SHP77 treated with DMSO at 0.1 percent for 48 hours (cell line): ENCODE results near the gene CHRNA4.

ENCODE experiments used
- DNase-seq: peaks from one replicate; lab custom pipeline; 2025; lab: John Stamatoyannopoulos, UW

The CHRNA4 gene

DNA sequence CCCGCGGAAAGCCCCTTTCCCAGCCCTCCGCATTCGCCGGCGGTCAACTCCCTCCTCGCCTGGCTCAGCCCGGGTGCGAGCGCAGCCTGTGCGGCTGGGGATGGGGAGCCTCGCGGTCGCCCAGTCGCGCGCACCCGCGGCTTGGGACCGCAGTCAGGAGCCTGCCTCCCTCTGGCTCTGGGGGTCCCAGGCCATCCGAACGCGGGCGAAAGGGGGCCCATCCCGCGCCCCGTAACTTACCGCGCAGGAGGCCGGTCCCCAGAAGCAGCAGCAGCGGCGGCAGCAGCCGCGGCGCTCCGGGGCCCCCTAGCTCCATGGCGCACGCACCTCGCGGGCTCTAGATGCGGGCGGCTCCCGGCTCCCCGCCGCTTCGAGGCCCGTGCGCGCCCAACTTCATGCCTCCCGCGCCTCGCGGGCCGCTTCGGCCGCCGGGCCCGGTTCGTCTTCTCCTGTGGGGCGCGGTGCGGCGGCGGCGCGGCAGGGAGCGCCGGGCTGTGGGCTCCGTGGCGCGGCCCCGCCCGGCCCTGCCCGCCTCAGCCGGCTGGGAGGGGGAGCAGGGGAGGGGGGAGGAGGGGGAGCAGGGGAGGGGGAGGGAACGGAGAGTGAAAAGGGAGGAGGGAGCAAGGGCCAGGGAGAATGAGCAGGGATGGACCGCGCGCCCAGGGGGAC, at the start of gene CHRNA4:
CHRNA4 (minus strand) TSS at position 500 of the 669 bp plus-strand sequence; CDS start at position 316, 184 bp downstream.
- no peak for DNase-seq

DNA sequence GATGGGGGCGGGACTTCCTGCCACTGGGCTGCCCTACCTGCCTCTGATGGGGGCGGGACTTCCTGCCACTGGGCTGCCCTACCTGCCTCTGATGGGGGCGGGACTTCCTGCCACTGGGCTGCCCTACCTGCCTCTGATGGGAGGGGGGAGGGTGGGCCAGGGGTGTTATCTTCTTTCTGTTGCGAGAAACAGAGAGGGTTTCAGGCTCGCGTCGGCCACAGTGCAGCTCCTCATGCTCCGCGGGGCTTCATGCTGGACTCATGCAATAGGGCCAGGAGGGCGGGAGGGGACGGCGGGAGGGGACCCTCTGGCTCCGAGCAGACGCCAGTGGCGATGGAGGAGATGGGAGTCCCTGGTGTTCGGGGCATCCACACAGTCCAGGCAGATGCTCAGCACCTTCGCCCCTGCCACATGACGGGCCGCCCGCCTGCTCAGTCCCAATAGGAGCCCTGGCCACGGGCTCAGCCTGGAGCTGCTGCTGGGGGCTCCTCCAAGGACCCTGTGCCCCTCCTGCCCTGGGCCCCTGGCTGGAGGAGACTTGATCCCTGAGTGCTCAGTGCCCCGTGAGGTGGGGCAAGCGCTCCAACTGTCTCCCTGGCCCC, 48.8 kb upstream of the CHRNA4 start:
- no peak for DNase-seq

GRCh38 chr20:63409066-63409833, 48.1 kb upstream of the CHRNA4 start:
- DNase-seq = no peak

DNA sequence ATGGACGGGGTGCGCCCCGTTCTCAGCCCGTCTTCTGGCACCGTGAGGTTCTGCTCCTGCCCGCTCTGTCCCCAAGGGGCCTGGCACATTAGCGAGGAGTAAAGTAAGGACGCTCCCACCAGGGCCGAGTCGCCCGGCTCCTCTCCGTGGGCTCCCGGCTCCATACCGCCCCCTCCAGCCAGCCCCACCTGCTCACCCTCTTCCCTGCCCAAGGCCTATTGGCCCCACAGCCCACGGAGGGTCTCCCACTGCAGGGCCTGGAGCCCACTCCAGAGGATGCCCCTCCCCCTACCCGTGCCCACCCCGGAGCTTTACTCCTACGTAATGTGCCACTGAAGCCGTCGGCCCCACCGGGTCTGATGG, 47.5 kb upstream of the CHRNA4 start:
- DNase-seq = no peak

GRCh38 chr20:63407928-63408683, 47.0 kb upstream of the CHRNA4 start:
- DNase-seq = no peak

DNA sequence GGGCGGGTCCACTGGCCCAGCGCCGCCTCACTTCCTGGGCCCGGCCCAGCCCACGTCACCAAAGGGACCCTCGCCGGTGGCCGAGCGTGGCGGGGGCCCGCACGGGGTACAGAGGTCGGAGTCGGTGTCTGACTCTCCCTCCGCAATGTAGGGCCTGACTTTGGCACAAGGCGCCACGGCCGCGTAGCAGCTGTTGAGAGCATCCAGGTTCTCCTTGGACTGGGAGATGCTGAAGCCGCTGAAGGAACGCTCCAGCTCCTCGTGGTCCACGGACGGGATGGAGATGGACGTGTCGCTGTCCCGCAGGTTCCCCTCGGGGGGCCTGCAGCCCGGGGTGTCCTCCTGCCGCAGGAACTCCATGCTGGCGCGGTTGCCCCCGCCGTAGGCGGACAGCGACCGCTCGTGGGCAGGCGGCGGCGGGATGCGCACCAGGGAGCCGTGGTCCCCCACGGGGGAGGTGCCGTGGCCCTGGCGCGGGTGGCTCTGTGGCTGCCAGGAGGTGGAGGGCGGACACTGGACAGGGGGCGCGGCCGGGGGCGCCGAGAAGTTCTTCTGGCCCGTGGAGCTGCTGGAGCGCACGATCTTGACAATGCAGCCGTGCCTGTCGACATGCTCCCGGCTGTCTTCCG, 45.6 kb upstream of the CHRNA4 start:
- no peak for DNase-seq

GRCh38 chr20:63406011-63406410, 44.9 kb upstream of the CHRNA4 start:
- DNase-seq = no peak

GRCh38 chr20:63405102-63405730, 44.1 kb upstream of the CHRNA4 start:
- DNase-seq = no peak

- DNase-seq = no peak
These were observed 43.3 kb upstream of the CHRNA4 start for GRCh38 chr20:63404129-63405085.

DNA sequence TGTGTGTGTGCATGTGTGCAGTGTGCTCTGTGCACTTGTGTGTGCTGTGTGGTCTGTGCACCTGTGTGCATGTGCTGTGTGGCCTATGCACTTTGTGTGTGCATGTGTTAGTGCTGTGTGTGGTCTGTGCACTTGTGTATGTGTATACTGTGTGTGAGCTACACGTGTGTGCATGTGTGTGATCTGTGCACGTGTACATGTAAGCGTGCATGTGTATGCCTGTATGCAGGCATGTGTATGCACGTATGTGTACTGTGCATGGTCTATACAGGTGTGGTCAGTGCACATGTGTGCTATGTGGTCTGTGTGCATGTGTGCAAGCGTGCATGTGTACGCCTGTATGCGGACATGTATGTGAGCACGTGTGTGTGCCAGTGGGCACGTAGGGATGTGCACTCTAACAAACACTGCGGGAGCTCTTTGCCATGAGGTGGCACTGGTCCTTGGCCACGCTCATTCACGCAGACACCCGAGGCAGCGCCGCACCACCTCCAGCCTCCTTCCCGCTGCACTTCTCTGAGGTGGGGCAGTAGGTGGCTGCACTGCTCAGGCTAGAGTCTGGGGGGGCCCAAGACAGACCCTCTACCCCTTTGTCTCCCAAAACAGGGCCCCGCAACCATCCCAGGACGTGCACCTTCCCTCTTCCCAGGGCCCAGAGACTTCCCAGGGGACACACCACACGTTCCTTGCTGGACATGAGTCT, 42.4 kb upstream of the CHRNA4 start:
- no peak for DNase-seq

DNA sequence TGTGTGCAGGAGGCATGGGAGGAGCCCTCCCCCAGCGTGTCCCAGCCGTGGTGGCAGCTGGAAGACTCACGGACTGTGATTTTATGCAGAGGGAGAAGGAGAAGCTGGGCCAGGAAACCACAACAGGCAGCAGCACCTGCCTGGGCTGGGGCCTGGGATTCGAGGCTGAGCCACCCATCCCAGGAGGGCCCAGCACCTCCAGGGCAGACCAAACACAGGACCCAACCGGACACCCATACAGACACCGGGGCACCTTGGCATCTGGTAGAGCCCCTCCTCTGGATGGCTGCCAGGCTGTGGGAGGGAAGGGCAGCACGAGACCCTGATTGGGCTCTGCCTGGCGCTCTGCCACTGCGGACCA, 41.7 kb upstream of the CHRNA4 start:
- no peak for DNase-seq

DNA sequence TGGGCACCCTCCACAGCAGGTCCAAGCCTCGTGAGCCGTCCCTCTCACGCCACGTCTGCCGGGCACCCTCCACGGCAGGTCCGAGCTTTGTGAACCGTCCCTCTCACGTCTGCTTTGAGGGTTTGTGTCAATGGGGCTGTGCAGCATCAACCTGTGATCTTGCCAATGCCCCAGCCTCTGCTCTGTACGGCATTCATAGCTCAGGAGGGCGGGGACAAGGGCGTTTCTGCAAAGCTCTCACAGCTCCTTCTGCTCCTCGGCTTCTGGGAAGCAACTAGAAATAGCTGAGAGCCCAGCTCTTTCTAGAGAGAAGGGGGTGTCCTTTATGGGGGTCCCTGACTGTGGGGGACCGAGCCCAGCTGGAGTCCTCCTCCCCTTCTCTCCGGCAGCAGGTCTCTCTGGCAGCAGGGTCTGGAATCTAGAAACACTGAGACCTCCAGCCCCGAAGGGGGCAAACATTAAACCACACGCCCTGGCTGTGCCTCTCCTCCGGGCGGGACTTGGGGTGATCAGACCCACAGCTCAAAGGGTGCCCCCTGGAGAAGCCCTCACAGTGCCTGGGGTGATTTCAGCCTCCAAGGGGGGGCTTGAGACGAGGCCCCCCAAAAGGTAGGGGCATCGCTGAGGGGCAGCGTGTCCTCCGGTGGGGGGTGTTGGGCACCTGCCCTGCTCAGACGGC, 41.2 kb upstream of the CHRNA4 start:
- no peak for DNase-seq

- DNase-seq = no peak
These were observed 40.4 kb upstream of the CHRNA4 start for GRCh38 chr20:63401384-63402110.

- DNase-seq = no peak
These were observed 39.5 kb upstream of the CHRNA4 start for GRCh38 chr20:63400486-63401210.

DNA sequence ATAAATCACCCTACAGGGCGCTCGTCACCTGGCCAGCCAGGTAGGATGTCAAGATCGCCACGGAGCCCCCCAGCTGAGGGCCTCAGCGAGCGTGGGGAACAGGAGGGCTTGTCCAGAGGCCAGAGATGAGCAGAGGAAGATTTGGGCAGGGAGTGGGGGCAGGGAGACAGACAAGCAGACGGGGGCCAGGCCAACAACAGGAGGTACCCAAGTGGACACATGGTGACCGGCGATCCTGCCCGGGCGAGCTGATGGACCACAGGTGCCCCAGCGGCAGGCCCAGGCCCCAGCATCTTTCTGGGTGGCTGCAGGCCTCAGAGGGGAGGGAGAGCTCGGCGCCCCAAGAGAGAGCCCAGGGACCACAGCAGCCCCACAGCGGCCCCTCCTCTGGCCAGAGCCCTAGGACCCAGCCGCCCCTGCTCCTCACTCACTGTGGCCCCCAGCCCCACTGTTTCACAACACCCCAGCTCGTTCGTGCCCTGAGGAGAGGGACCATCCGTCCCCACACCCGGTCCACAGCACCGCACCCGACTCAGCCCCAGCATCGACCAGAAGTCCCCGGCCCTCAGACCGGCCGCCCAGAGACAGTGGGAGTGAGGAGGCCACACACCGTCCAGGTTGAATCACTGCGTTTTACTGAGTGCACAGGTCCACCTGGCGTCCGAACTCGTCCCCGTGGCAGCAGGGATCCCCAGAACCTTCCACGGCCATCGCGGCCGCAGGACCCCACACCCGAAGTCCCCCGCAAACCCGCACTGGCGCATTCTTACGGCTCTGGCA, 38.6 kb upstream of the CHRNA4 start:
- DNase-seq = no peak

- DNase-seq = no peak
These were observed 37.8 kb upstream of the CHRNA4 start for GRCh38 chr20:63398744-63399514.
